Activated naive CD4-positive, alpha-beta T cell treated with anti-CD3 and anti-CD28 coated beads for 36 hours (primary cell): ENCODE results near the gene ERH. TPM values are rescaled to one million over a fixed set of nuclear protein-coding genes. Genes with fewer than 3 reads are reported as not detected.

ENCODE experiments used
- CTCF ChIA-PET: fragments of 350-600 bp; sonication (Branson Sonifier 250); formaldehyde crosslinking; loops from one replicate; lab custom pipeline; 2021; ENCODE audit warnings: antibody characterized with exemption; lab: Charles Lee
- DNase-seq: peaks from one replicate; pipeline ENCODE4 v3.0.0-alpha.2; 2020
- H3K27ac Mint-ChIP-seq: one replicate; pipeline ENCODE4 v1.8.0; 2021; ENCODE audit warnings: mild to moderate bottlenecking, mixed read lengths
- H3K27me3 Mint-ChIP-seq: one replicate; pipeline ENCODE4 v1.8.0; 2021; ENCODE audit warnings: low read depth, mixed read lengths
- H3K36me3 Mint-ChIP-seq: one replicate; pipeline ENCODE4 v1.8.0; 2021; ENCODE audit warnings: low read depth, mixed read lengths
- H3K4me1 Mint-ChIP-seq: one replicate; pipeline ENCODE4 v1.8.0; 2021; ENCODE audit warnings: low read depth, mixed read lengths
- H3K4me3 Mint-ChIP-seq: one replicate; pipeline ENCODE4 v1.8.0; 2021; ENCODE audit warnings: mild to moderate bottlenecking, moderate library complexity, mixed read lengths
- H3K9me3 Mint-ChIP-seq: one replicate; pipeline ENCODE4 v1.8.0; 2021; ENCODE audit warnings: mixed read lengths
- intact Hi-C: fragments of 100-400 bp; cut with micrococcal nuclease; formaldehyde crosslinking; loops from one replicate; pipeline ENCODE4 v1.15.1; 2023
- total RNA-seq, 2 experiments: library from RNA; stranded (reverse); gene quantifications; one replicate each; pipeline ENCODE4 v1.2.3, GENCODE V29; 2021

The ERH gene
- total RNA-seq = 100 to 1,000 TPM; 338 to 348 TPM

DNA sequence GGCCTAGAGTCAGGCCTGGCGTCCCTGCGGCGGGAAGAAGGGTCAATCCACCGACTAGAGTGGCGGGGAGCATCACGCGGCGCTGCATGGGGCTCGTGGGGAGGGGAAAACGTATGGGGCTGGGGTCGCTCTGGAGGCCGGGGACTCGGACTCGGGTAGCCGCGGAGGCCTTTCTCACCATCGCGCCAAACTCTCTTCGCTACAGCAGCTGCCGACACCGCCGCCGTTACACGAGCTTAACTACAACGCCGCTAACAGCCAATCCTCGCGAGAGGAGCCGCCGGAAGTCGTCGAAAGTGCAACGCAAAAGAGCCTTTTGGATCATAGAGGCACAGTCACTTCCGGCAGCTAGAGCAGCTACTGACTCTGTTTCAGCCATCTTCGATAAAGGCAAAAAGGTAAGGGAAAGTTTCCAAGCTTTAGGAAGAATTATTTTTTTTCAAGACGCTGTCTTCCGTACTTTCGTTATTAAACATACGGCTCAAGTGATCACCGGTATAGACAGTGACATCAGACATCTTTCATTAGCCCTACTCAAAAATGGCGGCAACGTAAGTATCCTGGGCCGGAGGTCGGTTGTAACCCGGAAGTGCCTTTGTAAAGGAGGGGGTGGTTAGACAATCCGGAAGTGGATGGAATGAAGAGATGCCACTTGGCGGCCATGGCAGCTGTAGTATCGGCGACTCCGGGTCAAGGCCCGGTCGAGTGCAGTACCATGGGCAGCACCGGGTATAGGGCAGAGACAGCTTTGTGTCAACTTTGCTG lies at the start of gene ERH, which contains the start of gene SLC39A9:
ERH (minus strand) TSS at position 247 of the 765 bp plus-strand sequence; CDS start at position 181, 66 bp downstream.
SLC39A9 (plus strand) TSS at position 640 of the 765 bp plus-strand sequence. CDS start 678 bp downstream, outside the sequence.
- Mint-ChIP-seq H3K27ac (peak within 1 kb of the TSS; percentile 100), H3K4me3 (peak within 1 kb of the TSS; percentile 89), H3K4me1 (peaks cover 66% of the 10 kb centered on the region), H3K9me3 (no peaks in the 10 kb centered on the region), H3K27me3 (no peaks in the 10 kb centered on the region), H3K36me3 (peaks cover 40% of the 10 kb centered on the region)
- intact Hi-C loops = loop anchor here (1.0 to 10.0 kb wide), 9 partner anchors 40 to 421 kb away; partner anchors contain the start of genes ACTN1, DCAF5, EXD2 and GALNT16
- CTCF ChIA-PET = interaction anchor here (0.7 to 3.7 kb wide), 3 partner anchors 62 to 1011 kb away, joined by 3 to 19 read pairs (median 4); no protein-coding TSS in a partner anchor
- DNase-seq = peak; percentile 97

DNA sequence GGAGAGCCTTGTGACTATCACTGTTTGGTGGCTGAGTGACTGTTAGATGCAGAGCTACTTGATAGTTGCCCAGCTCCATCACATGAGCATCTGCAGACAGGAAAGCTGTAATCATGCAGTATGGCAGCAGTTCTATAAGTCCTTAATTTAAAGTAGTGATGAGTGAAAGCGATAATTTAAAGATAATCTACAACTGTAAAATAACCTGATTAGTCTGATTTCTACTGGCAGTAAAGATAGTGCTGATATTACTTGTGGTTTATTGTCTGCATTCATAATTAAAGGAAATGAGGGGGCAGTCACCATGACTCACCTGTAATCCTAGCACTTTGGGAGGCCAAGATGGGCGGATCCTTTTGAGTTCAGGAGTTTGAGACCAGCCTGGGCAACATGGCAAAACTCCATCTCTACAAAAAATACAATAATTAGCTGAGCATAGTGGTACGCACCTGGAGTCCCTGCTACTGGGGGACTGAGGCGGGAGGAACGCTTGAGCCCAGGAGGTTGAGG lies 45.3 kb upstream of the ERH start:
- H3K36me3 Mint-ChIP-seq = peaks cover 33% of the 10 kb centered on the region
- CTCF ChIA-PET = interaction anchor here (0.6 kb wide), 1 partner anchor 315 kb away, joined by 4 read pairs; no protein-coding TSS in a partner anchor
- H3K4me1 Mint-ChIP-seq = peaks cover 18% of the 10 kb centered on the region
- DNase-seq = no peak
- peak overlapping the region; percentile 56 for H3K27ac Mint-ChIP-seq
- H3K4me3 Mint-ChIP-seq = peak overlapping the region; percentile 69
- no peaks in the 10 kb centered on the region for H3K9me3 Mint-ChIP-seq
- intact Hi-C loops = loop anchor here (2.0 kb wide), 1 partner anchor 45 kb away; the partner anchor contains the start of genes ERH and SLC39A9
- H3K27me3 Mint-ChIP-seq = no peaks in the 10 kb centered on the region

DNA sequence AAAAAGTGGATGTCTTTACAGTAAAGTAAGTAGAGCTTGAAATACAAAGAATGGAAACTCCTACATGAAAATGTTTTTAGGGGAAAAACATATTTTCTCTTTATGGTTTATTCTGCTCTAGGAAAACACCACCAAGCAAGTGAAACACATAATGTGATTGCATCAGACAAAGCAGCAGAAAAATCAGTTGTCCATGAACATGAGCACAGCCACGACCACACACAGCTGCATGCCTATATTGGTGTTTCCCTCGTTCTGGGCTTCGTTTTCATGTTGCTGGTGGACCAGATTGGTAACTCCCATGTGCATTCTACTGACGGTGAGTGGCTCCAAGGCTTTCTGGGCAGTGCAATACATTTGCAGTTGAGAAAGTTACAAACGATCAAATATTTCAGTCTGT lies 43.8 kb upstream of the ERH start:
- Mint-ChIP-seq H3K4me3 (peak overlapping the region; percentile 74), H3K9me3 (no peaks in the 10 kb centered on the region), H3K4me1 (peaks cover 18% of the 10 kb centered on the region), H3K27me3 (no peaks in the 10 kb centered on the region), H3K36me3 (peaks cover 31% of the 10 kb centered on the region), H3K27ac (peak overlapping the region; percentile 54)
- peak; percentile 26 for DNase-seq
- CTCF ChIA-PET = no interaction called here
- intact Hi-C loops = loop anchor here (2.0 kb wide), 1 partner anchor 43 kb away; the partner anchor contains the start of genes ERH and SLC39A9

DNA sequence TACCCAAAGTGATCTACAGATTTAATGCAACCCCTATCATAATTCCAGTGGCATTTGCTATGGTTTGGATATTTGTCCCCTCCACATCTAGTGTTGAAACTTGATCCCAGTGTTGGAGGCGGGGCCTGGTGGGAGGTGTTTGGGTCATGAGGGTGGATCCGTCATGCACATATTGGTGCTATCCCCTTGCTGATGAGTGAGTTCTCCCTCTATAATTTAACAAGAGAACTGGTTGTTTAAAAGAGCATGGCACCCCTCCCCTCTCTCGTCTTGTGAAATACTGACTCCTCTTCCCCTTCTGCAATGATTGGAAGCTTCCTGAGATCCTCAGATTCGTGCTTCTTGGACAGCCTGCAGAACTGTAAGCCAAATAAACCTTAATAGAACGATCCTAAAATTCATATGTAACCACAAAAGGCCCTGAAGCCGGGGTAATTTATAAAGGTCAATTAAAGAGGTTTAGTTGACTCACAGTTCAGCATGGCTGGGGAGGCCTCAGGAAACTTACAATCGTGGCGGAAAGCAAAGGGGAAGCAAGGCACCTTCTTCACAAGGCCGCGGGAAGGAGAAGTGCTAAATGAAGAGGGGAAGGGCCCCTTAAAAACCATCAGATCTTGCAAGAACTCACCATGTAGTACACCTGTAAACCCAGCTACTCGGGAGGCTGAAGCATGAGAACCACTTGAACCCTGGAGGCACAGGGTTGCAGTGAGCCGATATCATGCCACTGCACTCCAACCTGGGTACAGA lies 41.6 kb upstream of the ERH start:
- intact Hi-C loops = no loop called here
- CTCF ChIA-PET = no interaction called here
- Mint-ChIP-seq H3K27ac (no peak overlapping the region), H3K4me1 (peaks cover 18% of the 10 kb centered on the region), H3K27me3 (no peaks in the 10 kb centered on the region), H3K9me3 (no peaks in the 10 kb centered on the region), H3K36me3 (peaks cover 19% of the 10 kb centered on the region), H3K4me3 (no peak overlapping the region)
- DNase-seq = no peak

DNA sequence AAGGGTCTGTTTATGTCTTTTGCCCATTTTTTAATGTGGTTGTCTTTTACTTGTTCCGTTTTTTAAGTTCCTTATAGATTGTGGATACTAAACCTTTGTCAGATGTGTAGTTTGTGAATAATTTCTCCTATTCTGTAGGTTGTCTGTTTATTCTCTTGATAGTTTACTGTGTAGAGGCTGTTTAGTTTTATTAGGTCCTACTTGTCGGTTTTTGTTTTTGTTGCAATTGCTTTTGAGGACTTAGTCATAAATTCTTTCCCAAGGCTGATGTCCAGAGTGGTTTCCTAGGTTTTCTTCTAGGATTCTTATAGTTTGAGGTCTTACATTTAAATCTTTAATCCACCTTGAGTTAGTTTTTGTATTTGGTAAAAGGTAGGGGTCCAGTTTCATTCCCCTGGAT lies 34.3 kb upstream of the ERH start:
- Mint-ChIP-seq H3K4me1 (no peaks in the 10 kb centered on the region), H3K27ac (no peak overlapping the region), H3K27me3 (no peaks in the 10 kb centered on the region), H3K4me3 (no peak overlapping the region), H3K36me3 (peaks cover 17% of the 10 kb centered on the region), H3K9me3 (no peaks in the 10 kb centered on the region)
- no peak for DNase-seq
- intact Hi-C loops = no loop called here
- CTCF ChIA-PET = no interaction called here

DNA sequence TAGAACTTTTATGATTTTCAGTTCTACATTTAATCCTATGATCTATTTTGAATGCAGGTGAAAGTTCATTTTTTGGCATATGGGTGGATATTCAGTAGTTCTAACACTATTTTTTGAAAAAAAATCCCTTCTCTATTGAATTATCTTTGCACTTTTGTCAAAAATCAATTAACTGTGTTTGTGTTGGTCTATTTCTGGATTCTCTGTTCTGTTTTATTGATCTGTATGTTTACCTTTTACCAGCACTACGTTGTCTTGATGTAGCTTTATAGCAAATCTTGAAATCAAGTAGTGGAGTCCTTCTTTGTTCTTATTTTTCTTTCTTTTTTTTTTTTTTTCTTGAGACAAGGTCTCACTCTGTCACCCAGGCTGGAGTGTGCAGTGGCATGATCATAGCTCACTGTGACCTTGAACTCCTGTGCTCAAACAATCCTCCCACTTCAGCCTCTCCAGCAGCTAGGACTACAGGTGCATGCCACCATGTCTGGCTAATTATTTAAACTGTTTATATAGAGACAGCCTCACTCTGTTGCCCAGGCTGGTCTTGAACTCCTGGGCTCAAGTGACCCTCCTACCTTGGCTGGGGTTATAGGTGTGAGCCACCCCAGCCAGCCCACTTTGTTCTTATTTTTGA lies 32.3 kb upstream of the ERH start:
- intact Hi-C loops = no loop called here
- DNase-seq = no peak
- Mint-ChIP-seq H3K9me3 (no peaks in the 10 kb centered on the region), H3K27ac (no peak overlapping the region), H3K4me1 (no peaks in the 10 kb centered on the region), H3K27me3 (no peaks in the 10 kb centered on the region), H3K36me3 (peaks cover 21% of the 10 kb centered on the region), H3K4me3 (no peak overlapping the region)
- CTCF ChIA-PET = interaction anchor here (0.6 kb wide), 1 partner anchor 37 kb away, joined by 3 read pairs; no protein-coding TSS in a partner anchor

DNA sequence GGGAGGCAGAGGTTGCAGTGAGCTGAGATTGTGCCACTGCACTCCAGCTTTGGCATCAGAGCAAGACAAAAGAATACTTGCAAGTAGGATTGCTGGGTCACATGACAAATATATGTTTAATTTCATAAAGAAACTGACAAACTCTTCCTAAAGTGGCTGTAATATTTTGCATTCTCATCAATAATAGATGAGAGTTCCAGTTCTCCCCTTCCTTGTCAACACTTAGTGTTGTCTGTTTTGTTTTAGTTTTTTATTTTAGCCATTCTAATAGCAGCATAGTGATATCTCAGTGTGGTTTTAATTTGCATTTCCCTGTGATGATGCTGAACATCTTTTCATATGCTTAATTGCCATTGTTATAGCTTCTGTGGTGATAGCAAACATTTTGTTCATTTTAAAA lies 31.5 kb upstream of the ERH start:
- peaks cover 27% of the 10 kb centered on the region for H3K36me3 Mint-ChIP-seq
- no peaks in the 10 kb centered on the region for H3K9me3 Mint-ChIP-seq
- no peaks in the 10 kb centered on the region for H3K27me3 Mint-ChIP-seq
- no peak overlapping the region for H3K4me3 Mint-ChIP-seq
- no peak overlapping the region for H3K27ac Mint-ChIP-seq
- CTCF ChIA-PET = no interaction called here
- DNase-seq = no peak
- intact Hi-C loops = no loop called here
- no peaks in the 10 kb centered on the region for H3K4me1 Mint-ChIP-seq

DNA sequence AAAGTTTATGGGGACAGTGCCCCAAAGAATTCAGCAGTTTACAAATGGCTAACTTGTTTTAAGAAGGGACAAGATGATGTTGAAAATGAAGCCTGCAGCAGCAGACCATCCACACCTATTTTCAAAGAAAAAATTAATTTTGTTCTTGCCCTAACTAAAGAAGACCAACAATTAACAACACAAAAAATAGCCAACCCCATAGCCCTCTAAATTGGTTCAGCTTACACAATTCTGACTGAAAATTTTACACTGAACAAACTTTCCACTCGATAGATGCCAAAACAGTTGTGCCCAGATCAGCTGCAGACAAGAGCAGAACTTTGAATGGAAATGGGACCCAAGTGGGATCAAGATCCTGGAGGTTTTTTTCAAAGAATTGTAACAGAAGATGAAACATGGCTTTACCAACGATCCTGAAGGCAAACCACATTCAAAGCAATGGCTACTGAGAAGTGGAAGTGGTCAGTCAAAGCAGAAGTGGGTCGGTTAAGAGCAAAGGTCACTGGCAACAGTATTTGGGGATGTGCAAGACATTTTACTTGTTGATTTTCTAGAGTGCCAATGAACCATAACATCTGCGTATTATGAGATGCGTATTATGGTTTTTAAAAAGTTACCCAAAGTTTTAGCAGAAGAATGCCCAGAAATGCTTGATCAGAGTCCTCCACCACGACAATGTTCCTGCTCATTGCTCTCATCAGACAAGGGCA lies 30.3 kb upstream of the ERH start:
- no peak for DNase-seq
- H3K36me3 Mint-ChIP-seq = peaks cover 30% of the 10 kb centered on the region
- intact Hi-C loops = no loop called here
- H3K27ac Mint-ChIP-seq = no peak overlapping the region
- no peaks in the 10 kb centered on the region for H3K27me3 Mint-ChIP-seq
- H3K9me3 Mint-ChIP-seq = no peaks in the 10 kb centered on the region
- CTCF ChIA-PET = interaction anchor here (0.7 kb wide), 1 partner anchor 1089 kb away, joined by 3 read pairs; no protein-coding TSS in a partner anchor
- H3K4me1 Mint-ChIP-seq = no peaks in the 10 kb centered on the region
- H3K4me3 Mint-ChIP-seq = no peak overlapping the region

DNA sequence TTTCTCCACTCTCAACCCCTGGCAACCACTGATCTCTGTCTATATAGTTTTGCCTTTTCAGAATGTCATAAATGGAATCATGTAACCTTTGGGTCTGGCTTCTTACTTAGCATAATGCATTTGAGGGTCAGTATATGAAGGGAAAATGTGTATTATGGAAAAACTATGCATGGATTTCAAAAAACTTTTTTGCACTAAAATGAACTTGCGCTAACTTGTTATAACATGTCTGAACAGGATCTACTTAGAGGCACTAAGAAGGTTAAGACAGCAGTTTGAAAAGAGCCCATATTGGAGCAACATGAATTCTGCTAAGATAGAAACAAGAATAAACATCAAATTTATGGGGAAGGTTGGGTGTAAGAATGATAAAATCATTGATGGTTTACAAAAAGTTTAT lies 29.5 kb upstream of the ERH start:
- Mint-ChIP-seq H3K4me3 (no peak overlapping the region), H3K27ac (no peak overlapping the region), H3K36me3 (peaks cover 30% of the 10 kb centered on the region), H3K4me1 (no peaks in the 10 kb centered on the region), H3K9me3 (no peaks in the 10 kb centered on the region), H3K27me3 (no peaks in the 10 kb centered on the region)
- intact Hi-C loops = no loop called here
- CTCF ChIA-PET = interaction anchor here (0.7 kb wide), 1 partner anchor 1090 kb away, joined by 3 read pairs; no protein-coding TSS in a partner anchor
- no peak for DNase-seq

DNA sequence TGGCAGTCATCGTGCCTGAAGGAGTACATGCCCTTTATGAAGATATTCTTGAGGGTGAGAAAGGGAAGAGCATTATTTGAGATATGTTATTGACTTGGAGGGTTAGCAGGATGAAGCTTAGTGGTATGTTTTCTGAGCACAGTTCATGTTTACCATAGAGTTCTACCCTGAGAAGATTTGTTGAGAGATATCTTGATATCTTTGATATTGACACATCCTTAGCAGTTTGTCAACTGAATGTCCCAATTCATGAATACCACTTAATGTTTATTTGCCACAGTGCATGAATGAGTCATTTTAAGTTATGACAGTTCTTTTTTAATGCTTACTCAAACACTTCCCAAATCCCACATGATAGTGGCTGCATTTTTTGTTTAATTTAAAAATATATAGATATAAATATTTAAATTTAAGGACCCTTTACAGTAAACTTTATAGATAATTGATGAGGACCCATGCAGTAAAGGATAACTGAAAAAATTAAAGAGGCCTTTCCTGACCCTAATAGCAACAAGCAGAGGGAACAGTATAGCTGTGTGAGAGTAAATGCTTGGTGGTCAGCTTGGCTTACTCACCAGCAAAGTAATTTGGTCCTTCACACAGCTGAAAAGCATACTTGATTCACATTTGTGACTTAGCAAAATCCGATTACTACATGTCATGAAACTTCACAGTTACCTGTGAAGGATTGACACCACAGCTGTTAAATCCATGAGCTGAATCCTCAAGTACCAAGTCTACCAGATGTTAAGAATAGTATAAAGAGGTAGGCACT lies 26.2 kb upstream of the ERH start:
- CTCF ChIA-PET = no interaction called here
- Mint-ChIP-seq H3K36me3 (peaks cover 27% of the 10 kb centered on the region), H3K27me3 (no peaks in the 10 kb centered on the region), H3K4me3 (no peak overlapping the region), H3K27ac (no peak overlapping the region), H3K4me1 (peaks cover 12% of the 10 kb centered on the region), H3K9me3 (no peaks in the 10 kb centered on the region)
- intact Hi-C loops = no loop called here
- DNase-seq = no peak

DNA sequence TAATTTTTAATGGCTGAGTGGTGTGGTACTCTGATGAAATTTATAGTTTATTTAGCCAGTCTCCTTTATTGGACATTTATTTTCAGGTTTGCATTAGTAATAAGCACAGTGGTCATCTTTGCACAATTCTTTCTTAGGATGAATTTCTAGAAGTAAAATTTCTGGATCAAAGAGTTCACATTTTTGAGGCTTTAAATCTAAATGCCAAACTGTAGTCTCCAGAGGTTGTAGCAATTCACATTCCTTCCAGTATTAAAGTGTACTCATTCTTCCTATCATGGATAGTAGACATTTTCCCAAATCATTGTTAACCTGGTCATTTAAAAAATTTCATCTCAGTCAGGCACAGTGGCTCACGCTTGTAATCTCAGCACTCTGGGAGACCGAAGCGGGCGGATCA lies 25.2 kb upstream of the ERH start:
- H3K27ac Mint-ChIP-seq = no peak overlapping the region
- CTCF ChIA-PET = no interaction called here
- no peaks in the 10 kb centered on the region for H3K9me3 Mint-ChIP-seq
- DNase-seq = no peak
- H3K4me3 Mint-ChIP-seq = no peak overlapping the region
- H3K36me3 Mint-ChIP-seq = peaks cover 22% of the 10 kb centered on the region
- no peaks in the 10 kb centered on the region for H3K27me3 Mint-ChIP-seq
- intact Hi-C loops = no loop called here
- H3K4me1 Mint-ChIP-seq = peaks cover 23% of the 10 kb centered on the region
